GM18907 (cell line): ENCODE results near the gene DCAF10.
A peak's percentile ranks its signal among the peaks of the same experiment; 100 is the strongest.
"Not testable (repeated sequence)": the region's sequence is repeated elsewhere in the genome, so short reads cannot be mapped to it uniquely, and the experiment has no call there.

Experiments used
- ATAC-seq: cut with Tn5 transposase; IDR thresholded peaks from one replicate; pipeline ENCODE4 v1.9.1; 2021; ENCODE audit warnings: mild to moderate bottlenecking, moderate library complexity; ENCODE audit not compliant: unreplicated experiment

The DCAF10 gene

DNA sequence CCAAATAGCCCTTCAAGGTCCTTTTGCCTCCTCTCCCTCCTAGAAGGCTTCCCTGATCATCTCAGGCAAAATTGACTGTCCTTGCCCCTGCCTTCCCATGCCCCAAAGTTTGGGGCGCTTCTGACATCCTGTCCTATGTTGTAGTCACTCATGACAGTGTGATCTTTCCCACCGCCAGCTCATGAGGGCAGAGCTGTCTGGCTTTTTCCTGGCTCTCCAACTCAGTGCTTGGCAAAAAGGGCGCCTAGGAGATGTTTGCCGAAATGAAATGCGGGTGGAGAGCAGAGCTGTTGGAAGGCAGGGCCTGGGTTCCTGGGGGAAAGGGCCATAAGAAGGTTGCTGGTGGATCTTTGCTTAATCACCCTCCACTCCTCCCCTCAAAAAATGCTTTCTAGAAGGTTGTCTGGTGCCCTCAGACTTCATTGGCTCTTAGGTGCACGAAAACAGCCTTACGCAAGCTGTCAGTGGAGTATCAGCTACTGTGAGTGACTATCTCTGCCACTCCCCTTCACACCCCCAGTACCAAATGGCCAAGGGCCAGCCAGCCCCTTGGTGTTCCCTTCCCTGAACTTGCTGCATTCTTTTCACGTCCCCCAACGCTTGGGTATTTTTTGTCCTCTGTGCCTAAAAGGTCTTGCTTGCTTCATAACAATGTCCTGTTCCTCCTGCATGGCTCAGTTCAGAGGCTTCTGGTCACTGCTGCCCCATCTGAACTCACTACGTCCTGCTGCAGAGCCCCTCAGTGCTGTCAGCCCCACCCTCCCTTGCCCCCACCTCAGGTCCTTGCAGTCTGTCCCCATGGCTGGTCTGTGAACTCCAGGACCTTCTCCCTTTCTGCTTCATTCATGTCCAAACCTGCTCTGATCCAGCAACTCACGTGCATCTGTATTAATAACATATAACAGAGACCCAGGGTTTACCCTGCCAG lies 106.0 kb downstream of the DCAF10 start:
- no peak for ATAC-seq

DNA sequence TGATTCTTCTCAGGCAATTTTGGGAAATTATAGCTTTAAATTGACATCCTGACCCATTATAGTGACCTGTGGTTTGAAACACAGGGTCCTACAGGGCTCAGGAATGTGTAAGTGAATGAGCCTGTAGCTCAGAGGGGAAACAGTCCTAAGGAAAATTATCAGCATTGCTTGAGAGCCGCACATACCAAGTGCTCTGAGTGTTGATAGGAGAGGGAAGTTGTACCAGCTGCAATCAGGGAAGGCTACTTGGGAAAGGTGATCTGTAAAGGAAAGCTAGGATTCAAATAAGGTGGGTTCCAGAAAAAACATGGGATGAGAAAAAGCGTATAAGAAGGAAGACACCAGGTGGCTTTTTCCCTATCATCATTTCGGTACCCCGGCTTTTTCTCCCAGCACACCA lies 107.7 kb downstream of the DCAF10 start:
- ATAC-seq = no peak

DNA sequence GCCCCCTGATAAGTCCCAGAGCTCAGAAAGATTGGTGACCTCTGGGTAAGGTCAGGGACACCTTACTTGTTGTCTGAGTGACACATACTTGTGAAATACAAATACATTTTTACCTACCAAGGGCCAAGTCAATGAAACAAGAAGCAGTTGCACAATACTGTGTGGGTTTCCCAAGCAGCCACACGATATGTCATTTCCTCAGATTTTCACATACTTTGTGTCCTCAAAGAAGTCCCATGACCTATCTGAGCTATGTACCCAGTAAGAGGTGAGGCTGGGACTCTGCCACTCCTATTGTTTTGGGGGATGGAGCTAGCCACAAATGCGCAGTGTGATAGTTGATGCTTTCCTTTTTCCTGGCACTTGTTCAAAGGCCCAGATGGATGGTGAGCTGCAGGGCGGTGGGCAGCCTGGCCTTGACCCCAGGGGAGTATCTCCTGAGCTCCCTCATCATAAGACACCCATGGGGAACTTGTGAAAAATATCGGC lies 108.1 kb downstream of the DCAF10 start:
- ATAC-seq = no peak

DNA sequence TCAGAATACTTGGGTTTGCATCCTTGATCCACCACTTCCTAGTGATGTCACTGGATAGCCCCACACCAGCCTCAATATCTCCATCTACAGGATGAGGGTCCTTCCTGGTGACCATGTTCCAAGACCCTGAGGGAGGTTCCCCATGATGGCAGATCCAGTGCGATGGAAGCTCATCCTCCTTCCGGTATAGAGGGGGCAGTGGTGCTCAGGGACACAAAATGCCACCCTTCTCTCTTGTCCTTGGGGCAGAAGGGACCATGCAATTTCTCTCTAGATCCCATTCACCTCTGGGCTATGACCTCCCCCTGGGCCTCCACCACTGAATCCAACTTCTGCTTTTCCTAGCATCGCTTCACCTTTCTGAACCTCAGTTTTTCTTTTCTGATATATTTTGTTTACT lies 108.7 kb downstream of the DCAF10 start:
- no peak for ATAC-seq

- not testable (repeated sequence) for ATAC-seq
These were observed 109.2 kb downstream of the DCAF10 start for GRCh38 chr9:37909836-37910235.

- ATAC-seq = no peak
These were observed 109.7 kb downstream of the DCAF10 start for GRCh38 chr9:37910271-37910670.

- ATAC-seq = no peak
These were observed 110.7 kb downstream of the DCAF10 start for GRCh38 chr9:37911271-37911681.

- ATAC-seq = peak; percentile 81
These were observed 113.0 kb downstream of the DCAF10 start for GRCh38 chr9:37913480-37914153.

GRCh38 chr9:37914154-37914551 lies 113.6 kb downstream of the DCAF10 start:
- no peak for ATAC-seq

- ATAC-seq = no peak
These were observed 114.2 kb downstream of the DCAF10 start for GRCh38 chr9:37914701-37915358.

GRCh38 chr9:37915911-37916470 lies 115.4 kb downstream of the DCAF10 start:
- ATAC-seq = no peak

DNA sequence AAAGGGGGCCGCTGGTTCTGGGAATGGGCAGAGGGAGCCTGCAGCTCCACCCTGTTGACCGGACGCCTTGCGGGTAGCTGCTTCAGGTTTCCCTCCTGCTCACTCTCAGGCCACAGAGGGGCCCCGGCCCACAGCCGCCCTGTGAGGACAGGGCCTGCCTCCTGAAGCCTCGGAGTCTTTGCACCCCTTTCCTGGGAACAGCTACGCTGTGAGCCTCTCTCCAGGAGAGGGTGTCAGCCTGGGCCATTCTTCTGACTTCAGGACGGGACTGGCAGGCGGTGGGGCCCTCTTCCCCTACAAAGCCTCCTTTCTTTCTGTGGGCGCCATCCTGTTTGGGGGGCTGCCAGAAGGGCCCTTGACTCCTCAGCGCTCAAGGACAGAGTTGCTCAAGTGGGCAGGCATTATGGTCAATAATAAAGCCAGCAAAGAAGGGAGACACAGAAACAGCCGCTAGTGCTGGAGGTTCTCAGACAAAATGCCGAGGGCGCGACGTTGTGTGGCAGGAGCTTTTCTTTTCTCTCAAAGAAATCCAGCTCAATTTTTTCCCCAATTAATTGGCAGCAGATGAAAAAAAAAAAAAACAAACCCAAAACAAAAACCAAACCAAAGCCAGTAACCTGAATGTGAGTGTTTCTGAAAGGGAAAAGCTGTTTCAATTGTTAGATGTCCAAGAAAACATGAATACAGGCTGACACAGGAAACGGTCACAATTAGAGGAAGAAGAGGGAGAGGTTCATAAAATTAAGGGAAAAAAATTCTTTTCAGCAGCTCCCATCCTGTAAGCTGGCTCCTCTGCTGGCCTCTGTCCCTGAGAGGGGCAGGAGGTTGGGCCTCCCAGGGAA lies 116.1 kb downstream of the DCAF10 start:
- no peak for ATAC-seq
